Measurements from ENCODE around the gene ATP6V0D1.

DNA sequence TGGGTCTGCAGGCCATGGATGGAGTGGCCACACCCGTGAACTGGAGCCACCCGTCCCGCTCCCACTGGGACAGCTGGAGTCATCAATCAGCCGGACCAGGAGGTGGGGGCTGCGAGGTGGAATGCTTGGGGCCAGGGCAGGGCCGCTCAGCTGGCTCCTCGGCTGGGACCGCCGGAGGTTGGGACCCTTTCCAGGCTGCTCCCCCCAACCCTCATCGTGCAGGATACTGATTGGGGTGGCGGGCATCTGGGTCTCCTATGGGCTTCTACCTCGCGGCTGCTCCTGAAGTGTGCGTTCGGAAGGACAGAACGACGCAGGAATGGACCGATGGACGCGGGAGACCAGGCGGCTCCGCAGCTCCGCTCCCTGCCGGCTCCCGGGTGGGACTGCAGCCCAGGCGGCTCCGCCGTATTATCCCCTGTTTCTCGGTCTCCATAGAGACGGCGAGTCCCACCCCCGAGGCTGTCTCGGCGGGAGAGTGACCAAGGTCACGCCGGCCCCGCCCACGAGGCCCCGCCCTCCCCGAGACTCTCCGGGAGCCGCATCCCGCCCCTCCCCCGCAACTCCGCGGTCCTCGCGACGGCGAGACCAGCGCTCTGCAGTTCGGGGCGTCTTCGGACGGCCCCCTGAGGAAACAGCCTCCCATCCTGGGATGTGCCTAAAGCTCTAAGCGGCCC, 87.7 kb downstream of the ATP6V0D1 start, which contains the start of gene TPPP3:
- TF ChIP-seq EZH2phosphoT487 (IDR thresholded peaks at IDR 0.05; ENCODE audit: low read depth) = no peak
- TF ChIP-seq CTCF (IDR thresholded peaks at IDR 0.05; ENCODE audit: low read depth, low read length) = no peak

Data from OCI-LY3 (cell line).